Mucosa of descending colon (tissue), 3 donors: ENCODE data around the gene ERBB4. TPM values are rescaled to one million over a fixed set of nuclear protein-coding genes. Genes with fewer than 3 reads are reported as not detected.
"Not testable (repeated sequence)": the region's sequence is repeated elsewhere in the genome, so short reads cannot be mapped to it uniquely, and the experiment has no call there.

Source experiments
- ATAC-seq: fragments of 200-7000 bp; cut with Tn5 transposase; one replicate; pipeline ENCODE4 v1.9.1; 2020; ENCODE audit warnings: mild to moderate bottlenecking, moderate library complexity
- DNase-seq, 3 donors: peaks; one replicate each; pipeline ENCODE4 v3.0.0-alpha.2; 2020
- H3K36me3 ChIP-seq: fragments of 200-600 bp; one replicate; pipeline ENCODE4 v1.8.0; 2021; ENCODE audit warnings: low read depth, mild to moderate bottlenecking
- H3K4me1 ChIP-seq: fragments of 200-600 bp; one replicate; pipeline ENCODE4 v1.8.0; 2021; ENCODE audit warnings: low read depth, mild to moderate bottlenecking
- H3K4me3 ChIP-seq: fragments of 200-600 bp; one replicate; pipeline ENCODE4 v1.8.0; 2021; ENCODE audit warnings: mild to moderate bottlenecking
- H3K9me3 ChIP-seq: fragments of 200-600 bp; one replicate; pipeline ENCODE4 v1.8.0; 2021; ENCODE audit warnings: mild to moderate bottlenecking
- CTCF ChIP-seq: fragments of 200-600 bp; IDR thresholded peaks from one replicate; pipeline ENCODE4 v1.8.0; 2022; ENCODE audit warnings: antibody characterized with exemption, mild to moderate bottlenecking
- intact Hi-C, 2 donors: fragments of 100-400 bp; cut with DNase I in 1 of 2; cut with micrococcal nuclease in 1 of 2; formaldehyde crosslinking; loops; one replicate each; pipeline versions ENCODE4 v1.11.0 to v1.11.1; 2022; cut with DNase I, micrococcal nuclease
- total RNA-seq, 3 donors: library from RNA; stranded (reverse); fragmentation: NEBNext Ultra II Directional in 2 of 3; extraction: Animal tissue kit (Norgen Biotek cat#: 25700) in 2 of 3; gene quantifications; one replicate each; pipeline versions ENCODE4 v1.2.1 to v1.2.4, GENCODE V29; 2021 to 2023
- donor health status: DM: no; HTN: no; CAD: no; lungs with moderate emphysema.
- donor health status: DM: no; HTN: no; CAD: no.
- donor health status: DM: no; HTN: yes; CAD: no.

The ERBB4 gene
- total RNA-seq, 3 donors from 2014 or later: 0.05 to 0.25 TPM; not detected in 1

GRCh38 chr2:211611621-211612020 lies 927.0 kb downstream of the ERBB4 start:
- no peak overlapping the region for H3K4me3 ChIP-seq
- intact Hi-C loops: no loop called here

GRCh38 chr2:211611061-211611518 lies 927.5 kb downstream of the ERBB4 start:
- Histone ChIP-seq H3K9me3 (no peaks in the 10 kb centered on the region), H3K36me3 (no peaks in the 10 kb centered on the region), H3K4me1 (no peaks in the 10 kb centered on the region), H3K4me3 (no peak overlapping the region)
- no peak for TF ChIP-seq CTCF
- intact Hi-C loops: no loop called here
- DNase-seq (no peak), ATAC-seq (no peak)

More at GRCh38 chr2:211611621-211612020, 927.0 kb downstream of the ERBB4 start:
- H3K4me1 ChIP-seq: no peaks in the 10 kb centered on the region
- no peaks in the 10 kb centered on the region for H3K36me3 ChIP-seq
- DNase-seq (no peak), ATAC-seq (no peak)
- TF ChIP-seq CTCF: no peak
- no peaks in the 10 kb centered on the region for H3K9me3 ChIP-seq

- no peak for ATAC-seq
- no peak overlapping the region for H3K4me3 ChIP-seq
- TF ChIP-seq CTCF: no peak
- intact Hi-C loops: no loop called here
- no peak for DNase-seq
- H3K4me1 ChIP-seq: no peaks in the 10 kb centered on the region
- H3K9me3 ChIP-seq: no peaks in the 10 kb centered on the region
- no peaks in the 10 kb centered on the region for H3K36me3 ChIP-seq
These were observed 929.5 kb downstream of the ERBB4 start for GRCh38 chr2:211609127-211609526.

- no peaks in the 10 kb centered on the region for H3K9me3 ChIP-seq
- no peak for ATAC-seq
- no peak for TF ChIP-seq CTCF
- no peak for DNase-seq
- no peak overlapping the region for H3K4me3 ChIP-seq
- H3K36me3 ChIP-seq: no peaks in the 10 kb centered on the region
- no peaks in the 10 kb centered on the region for H3K4me1 ChIP-seq
- intact Hi-C loops: no loop called here
These were observed 939.5 kb downstream of the ERBB4 start for GRCh38 chr2:211599146-211599545.

- no peaks in the 10 kb centered on the region for H3K4me1 ChIP-seq
- H3K9me3 ChIP-seq: no peaks in the 10 kb centered on the region
- no peaks in the 10 kb centered on the region for H3K36me3 ChIP-seq
- H3K4me3 ChIP-seq: no peak overlapping the region
- ATAC-seq: no peak
- intact Hi-C loops: no loop called here
- TF ChIP-seq CTCF: no peak
- DNase-seq: no peak
These were observed 940.4 kb downstream of the ERBB4 start for GRCh38 chr2:211598238-211598637.

GRCh38 chr2:211592006-211592405 lies 946.6 kb downstream of the ERBB4 start:
- ATAC-seq, H3K4me3 ChIP-seq, intact Hi-C loops, H3K36me3 ChIP-seq, H3K9me3 ChIP-seq, DNase-seq, H3K4me1 ChIP-seq: not testable (repeated sequence)
